Hepatocyte (in vitro differentiated cells): ENCODE data around the gene PCDHA2. TPM values are rescaled to one million over a fixed set of nuclear protein-coding genes. Genes with fewer than 3 reads are reported as not detected.
"Not testable (repeated sequence)": the region's sequence is repeated elsewhere in the genome, so short reads cannot be mapped to it uniquely, and the experiment has no call there.

Source experiments
- DNase-seq: peaks from one replicate; pipeline ENCODE4 v3.0.0-alpha.2; 2016; ENCODE audit warnings: low spot score
- H2AFZ ChIP-seq: fragments of 200-600 bp; sonication (generic); 2 replicates; pipeline ENCODE4 v1.6.0; 2016; ENCODE audit warnings: antibody characterized with exemption, mild to moderate bottlenecking
- H3K27ac ChIP-seq: fragments of 200-600 bp; sonication (generic); 2 replicates; pipeline ENCODE4 v1.5.1; 2016; ENCODE audit warnings: mild to moderate bottlenecking
- H3K27me3 ChIP-seq: fragments of 200-600 bp; sonication (generic); 2 replicates; pipeline ENCODE4 v1.6.1; 2016
- H3K36me3 ChIP-seq: fragments of 200-600 bp; sonication (generic); replicated peaks from 2 replicates; pipeline ENCODE4 v1.5.1; 2016; ENCODE audit warnings: low read depth; ENCODE audit not compliant: insufficient read depth
- H3K4me1 ChIP-seq: fragments of 200-600 bp; sonication (generic); 2 replicates; pipeline ENCODE4 v1.5.1; 2016; ENCODE audit warnings: mild to moderate bottlenecking, moderate library complexity; ENCODE audit not compliant: insufficient read depth
- H3K4me2 ChIP-seq: fragments of 200-600 bp; sonication (generic); 2 replicates; pipeline ENCODE4 v1.6.0; 2016
- H3K4me3 ChIP-seq: fragments of 200-600 bp; sonication (generic); 2 replicates; pipeline ENCODE4 v1.5.1; 2016; ENCODE audit warnings: mild to moderate bottlenecking
- H3K79me2 ChIP-seq: fragments of 200-600 bp; sonication (generic); 2 replicates; pipeline ENCODE4 v1.6.0; 2017; ENCODE audit warnings: mild to moderate bottlenecking
- H3K9me2 ChIP-seq: fragments of 200-600 bp; sonication (generic); replicated peaks from 2 replicates; pipeline ENCODE4 v1.6.0; 2017; ENCODE audit warnings: mild to moderate bottlenecking; ENCODE audit not compliant: insufficient read depth
- H3K9me3 ChIP-seq: fragments of 200-600 bp; sonication (generic); 2 replicates; pipeline ENCODE4 v1.5.1; 2016; ENCODE audit warnings: low read depth, mild to moderate bottlenecking
- H4K20me1 ChIP-seq: fragments of 200-600 bp; sonication (generic); 2 replicates; pipeline ENCODE4 v1.6.0; 2016; ENCODE audit warnings: mild to moderate bottlenecking; ENCODE audit not compliant: insufficient read depth, poor library complexity, severe bottlenecking
- EZH2 ChIP-seq: fragments of 200-600 bp; sonication (generic); IDR thresholded peaks from 2 replicates; pipeline ENCODE4 v1.6.1; 2016; ENCODE audit warnings: antibody characterized with exemption, mild to moderate bottlenecking, borderline replicate concordance
- EZH2phosphoT487 ChIP-seq: fragments of 200-600 bp; sonication (generic); IDR thresholded peaks from one replicate; pipeline ENCODE4 v1.6.1; 2018; ENCODE audit warnings: antibody characterized with exemption, mild to moderate bottlenecking, low read depth, moderate library complexity; ENCODE audit not compliant: unreplicated experiment, severe bottlenecking
- WGBS: methylation state at CpG from one replicate; pipeline ENCODE4 v1.1.6; 2016; ENCODE audit warnings: low lambda C conversion rate; ENCODE audit errors: missing lambda C conversion rate; 5-methylcytosine and 5-hydroxymethylcytosine counted together
- polyA plus RNA-seq: library from polyadenylated mRNA; unstranded; fragments of >200 nt; fragmentation: Nextera tagmentation; extraction: Ambion mirVana; gene quantifications from 2 replicates; pipeline ENCODE4 v1.2.1, GENCODE V29; 2016
- total RNA-seq: library from RNA; depleted of rRNA; stranded (reverse); fragments of >200 nt; gene quantifications from 2 replicates; pipeline ENCODE4 v1.2.3, GENCODE V29; 2014
- TF ChIP-seq, protein P1 (sequence below): fragments of 200-600 bp; sonication (generic); IDR thresholded peaks from 2 replicates; pipeline ENCODE4 v1.5.1; 2016; ENCODE audit warnings: antibody characterized with exemption, mild to moderate bottlenecking; ENCODE audit not compliant: poor library complexity

Gene PCDHA2
- total and polyA plus RNA-seq, 2 experiments from 2014 or later = 2.0 to 3.9 TPM

DNA sequence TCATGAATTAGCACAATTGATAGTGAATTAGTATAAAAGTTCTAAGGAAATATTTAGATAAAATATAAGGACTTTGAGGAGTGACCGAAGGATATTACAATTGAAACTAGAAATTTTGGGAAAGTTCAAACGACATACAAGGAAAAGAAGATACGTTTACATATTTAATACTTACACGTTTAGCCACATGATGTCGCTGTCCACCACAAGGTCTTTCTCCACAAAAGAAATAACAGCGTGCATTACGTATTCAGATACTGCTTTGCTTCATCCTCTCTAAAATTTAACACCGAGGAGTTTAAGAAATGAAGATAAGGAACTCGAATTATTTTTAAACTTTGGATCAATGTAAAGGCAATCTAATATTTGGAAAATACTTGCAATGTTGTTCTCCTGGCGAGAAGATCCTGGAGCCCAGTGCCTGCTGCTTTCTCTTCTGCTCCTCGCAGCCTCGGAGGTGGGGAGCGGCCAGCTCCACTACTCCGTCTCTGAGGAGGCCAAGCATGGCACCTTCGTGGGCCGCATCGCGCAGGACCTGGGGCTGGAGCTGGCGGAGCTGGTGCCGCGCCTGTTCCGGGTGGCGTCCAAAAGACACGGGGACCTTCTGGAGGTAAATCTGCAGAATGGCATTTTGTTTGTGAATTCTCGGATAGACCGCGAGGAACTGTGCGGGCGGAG lies 6.3 kb downstream of the PCDHA2 start, which contains the start of gene PCDHA3:
Gene PCDHA3, plus strand, starts transcription at position 242 of the 678 bp plus-strand sequence.
- Histone ChIP-seq H3K27ac (no peak within 1 kb of the TSS), H3K4me3 (no peak within 1 kb of the TSS), H3K27me3 (no peaks in the 10 kb centered on the region), H3K4me1 (no peaks in the 10 kb centered on the region), H4K20me1 (no peaks in the 10 kb centered on the region), H2AFZ (no peak within 1 kb of the TSS), H3K9me2 (no peaks in the 10 kb centered on the region), H3K36me3 (peaks cover 5% of the 10 kb centered on the region), H3K9me3 (peaks cover 18% of the 10 kb centered on the region), H3K79me2 (no peaks in the 10 kb centered on the region), H3K4me2 (no peak within 1 kb of the TSS)
- no peak for TF ChIP-seq EZH2phosphoT487
- TF ChIP-seq EZH2 = no peak
- TF ChIP-seq, protein P1, sequence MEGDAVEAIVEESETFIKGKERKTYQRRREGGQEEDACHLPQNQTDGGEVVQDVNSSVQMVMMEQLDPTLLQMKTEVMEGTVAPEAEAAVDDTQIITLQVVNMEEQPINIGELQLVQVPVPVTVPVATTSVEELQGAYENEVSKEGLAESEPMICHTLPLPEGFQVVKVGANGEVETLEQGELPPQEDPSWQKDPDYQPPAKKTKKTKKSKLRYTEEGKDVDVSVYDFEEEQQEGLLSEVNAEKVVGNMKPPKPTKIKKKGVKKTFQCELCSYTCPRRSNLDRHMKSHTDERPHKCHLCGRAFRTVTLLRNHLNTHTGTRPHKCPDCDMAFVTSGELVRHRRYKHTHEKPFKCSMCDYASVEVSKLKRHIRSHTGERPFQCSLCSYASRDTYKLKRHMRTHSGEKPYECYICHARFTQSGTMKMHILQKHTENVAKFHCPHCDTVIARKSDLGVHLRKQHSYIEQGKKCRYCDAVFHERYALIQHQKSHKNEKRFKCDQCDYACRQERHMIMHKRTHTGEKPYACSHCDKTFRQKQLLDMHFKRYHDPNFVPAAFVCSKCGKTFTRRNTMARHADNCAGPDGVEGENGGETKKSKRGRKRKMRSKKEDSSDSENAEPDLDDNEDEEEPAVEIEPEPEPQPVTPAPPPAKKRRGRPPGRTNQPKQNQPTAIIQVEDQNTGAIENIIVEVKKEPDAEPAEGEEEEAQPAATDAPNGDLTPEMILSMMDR = no peak
- no peak for DNase-seq
- WGBS = 96% methylated on average over 29 of the region's 29 CpGs

DNA sequence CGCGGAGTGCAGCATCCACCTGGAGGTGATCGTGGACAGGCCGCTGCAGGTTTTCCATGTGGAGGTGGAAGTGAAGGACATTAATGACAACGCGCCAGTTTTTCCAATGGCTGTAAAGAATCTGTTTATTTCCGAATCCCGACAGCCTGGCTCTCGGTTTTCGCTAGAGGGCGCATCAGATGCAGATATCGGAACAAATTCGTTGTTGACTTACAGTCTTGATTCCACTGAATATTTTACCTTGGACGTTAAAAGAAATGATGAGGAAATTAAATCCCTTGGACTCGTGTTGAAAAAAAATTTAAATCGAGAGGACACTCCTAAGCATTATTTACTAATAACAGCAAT lies 6.8 kb downstream of the PCDHA2 start:
- TF ChIP-seq EZH2phosphoT487 (no peak), EZH2 (no peak)
- TF ChIP-seq, protein P1 = no peak
- WGBS = 98% methylated on average over 16 of the region's 16 CpGs
- Histone ChIP-seq H3K79me2 (no peaks in the 10 kb centered on the region), H4K20me1 (no peaks in the 10 kb centered on the region), H3K9me3 (peaks cover 18% of the 10 kb centered on the region), H3K4me2 (no peak overlapping the region), H3K4me1 (no peaks in the 10 kb centered on the region), H2AFZ (no peak overlapping the region), H3K36me3 (peaks cover 5% of the 10 kb centered on the region), H3K27ac (no peak overlapping the region), H3K27me3 (no peaks in the 10 kb centered on the region), H3K4me3 (no peak overlapping the region), H3K9me2 (no peaks in the 10 kb centered on the region)
- no peak for DNase-seq

DNA sequence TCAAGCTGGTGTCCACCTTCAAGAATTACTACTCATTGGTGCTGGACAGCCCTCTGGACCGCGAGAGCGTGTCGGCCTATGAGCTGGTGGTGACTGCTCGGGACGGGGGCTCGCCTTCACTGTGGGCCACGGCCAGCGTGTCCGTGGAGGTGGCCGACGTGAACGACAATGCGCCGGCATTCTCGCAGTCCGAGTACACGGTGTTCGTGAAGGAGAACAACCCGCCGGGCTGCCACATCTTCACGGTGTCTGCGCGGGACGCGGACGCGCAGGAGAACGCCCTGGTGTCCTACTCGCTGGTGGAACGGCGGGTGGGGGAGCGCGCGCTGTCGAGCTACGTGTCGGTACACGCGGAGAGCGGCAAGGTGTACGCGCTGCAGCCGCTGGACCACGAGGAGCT lies 7.7 kb downstream of the PCDHA2 start:
- not testable (repeated sequence) for H3K4me2 ChIP-seq, H3K4me3 ChIP-seq, H3K27me3 ChIP-seq, H3K36me3 ChIP-seq, H2AFZ ChIP-seq, H3K27ac ChIP-seq, H3K79me2 ChIP-seq, H3K4me1 ChIP-seq, DNase-seq, H3K9me2 ChIP-seq, H4K20me1 ChIP-seq
- 99% methylated on average over 45 of the region's 45 CpGs for WGBS
- peaks cover 18% of the 10 kb centered on the region for H3K9me3 ChIP-seq

DNA sequence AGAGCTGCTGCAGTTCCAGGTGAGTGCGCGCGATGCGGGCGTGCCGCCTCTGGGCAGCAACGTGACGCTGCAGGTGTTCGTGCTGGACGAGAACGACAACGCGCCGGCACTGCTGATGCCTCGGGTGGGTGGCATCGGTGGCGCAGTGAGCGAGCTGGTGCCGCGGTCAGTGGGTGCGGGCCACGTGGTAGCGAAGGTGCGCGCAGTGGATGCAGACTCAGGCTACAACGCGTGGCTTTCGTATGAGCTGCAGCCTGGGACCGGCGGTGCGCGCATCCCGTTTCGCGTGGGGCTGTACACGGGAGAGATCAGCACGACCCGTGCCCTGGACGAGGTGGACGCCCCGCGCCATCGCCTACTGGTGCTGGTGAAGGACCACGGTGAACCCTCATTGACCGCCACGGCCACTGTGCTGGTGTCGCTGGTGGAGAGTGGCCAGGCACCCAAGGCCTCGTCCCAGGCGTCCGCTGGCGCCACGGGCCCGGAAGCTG lies 8.2 kb downstream of the PCDHA2 start:
- Histone ChIP-seq H3K9me3 (peaks cover 18% of the 10 kb centered on the region), H3K4me2 (no peak overlapping the region), H3K4me1 (no peaks in the 10 kb centered on the region), H3K9me2 (no peaks in the 10 kb centered on the region), H3K79me2 (peaks cover under 1% of the 10 kb centered on the region), H3K36me3 (peaks cover 5% of the 10 kb centered on the region), H2AFZ (no peak overlapping the region), H3K27me3 (no peaks in the 10 kb centered on the region), H4K20me1 (no peaks in the 10 kb centered on the region), H3K27ac (no peak overlapping the region), H3K4me3 (no peak overlapping the region)
- DNase-seq = no peak
- whole genome bisulfite sequencing = 99% methylated on average over 35 of the region's 53 CpGs
- TF ChIP-seq, protein P1 = no peak
- TF ChIP-seq EZH2phosphoT487 (no peak), EZH2 (no peak)
